Endothelial cell (in vitro differentiated cells): ENCODE data around the gene ARPC5. TPM values are rescaled to one million over a fixed set of nuclear protein-coding genes. Genes with fewer than 3 reads are reported as not detected.
A peak's percentile ranks its signal among the peaks of the same experiment; 100 is the strongest.

Source experiments
- DNase-seq: peaks from one replicate; pipeline ENCODE4 v3.0.0; 2021; ENCODE audit warnings: low spot score
- H3K27ac Mint-ChIP-seq: one replicate; pipeline ENCODE4 v1.8.0; 2021; ENCODE audit warnings: mixed read lengths, inconsistent platforms; ENCODE audit not compliant: unreplicated experiment
- H3K27me3 Mint-ChIP-seq: one replicate; pipeline ENCODE4 v1.8.0; 2021; ENCODE audit warnings: mild to moderate bottlenecking, moderate library complexity, mixed read lengths, inconsistent platforms; ENCODE audit not compliant: unreplicated experiment
- H3K36me3 Mint-ChIP-seq: one replicate; pipeline ENCODE4 v1.8.0; 2021; ENCODE audit warnings: mild to moderate bottlenecking, low read depth, mixed read lengths, inconsistent platforms; ENCODE audit not compliant: unreplicated experiment
- H3K4me1 Mint-ChIP-seq: one replicate; pipeline ENCODE4 v1.8.0; 2021; ENCODE audit warnings: mild to moderate bottlenecking, mixed read lengths, inconsistent platforms; ENCODE audit not compliant: unreplicated experiment
- H3K4me3 Mint-ChIP-seq: one replicate; pipeline ENCODE4 v1.8.0; 2021; ENCODE audit warnings: mild to moderate bottlenecking, mixed read lengths, inconsistent platforms; ENCODE audit not compliant: unreplicated experiment
- H3K9me3 Mint-ChIP-seq: one replicate; pipeline ENCODE4 v1.8.0; 2021; ENCODE audit warnings: mixed read lengths, inconsistent platforms; ENCODE audit not compliant: unreplicated experiment
- total RNA-seq: library from RNA; stranded (reverse); fragmentation: NEBNext Ultra II Directional; extraction: Animal tissue kit (Norgen Biotek cat#: 25700); gene quantifications from one replicate; pipeline ENCODE4 v1.2.1, GENCODE V29; 2021; ENCODE audit not compliant: unreplicated experiment
- TF ChIP-seq, protein P1 (sequence below): fragments of 200-600 bp; sonication (generic); IDR thresholded peaks from one replicate; pipeline ENCODE4 v1.5.0; 2021; ENCODE audit warnings: antibody characterized with exemption; ENCODE audit not compliant: unreplicated experiment

ARPC5 gene
- total RNA-seq, 1 donor from 2014 or later = 142 TPM

DNA sequence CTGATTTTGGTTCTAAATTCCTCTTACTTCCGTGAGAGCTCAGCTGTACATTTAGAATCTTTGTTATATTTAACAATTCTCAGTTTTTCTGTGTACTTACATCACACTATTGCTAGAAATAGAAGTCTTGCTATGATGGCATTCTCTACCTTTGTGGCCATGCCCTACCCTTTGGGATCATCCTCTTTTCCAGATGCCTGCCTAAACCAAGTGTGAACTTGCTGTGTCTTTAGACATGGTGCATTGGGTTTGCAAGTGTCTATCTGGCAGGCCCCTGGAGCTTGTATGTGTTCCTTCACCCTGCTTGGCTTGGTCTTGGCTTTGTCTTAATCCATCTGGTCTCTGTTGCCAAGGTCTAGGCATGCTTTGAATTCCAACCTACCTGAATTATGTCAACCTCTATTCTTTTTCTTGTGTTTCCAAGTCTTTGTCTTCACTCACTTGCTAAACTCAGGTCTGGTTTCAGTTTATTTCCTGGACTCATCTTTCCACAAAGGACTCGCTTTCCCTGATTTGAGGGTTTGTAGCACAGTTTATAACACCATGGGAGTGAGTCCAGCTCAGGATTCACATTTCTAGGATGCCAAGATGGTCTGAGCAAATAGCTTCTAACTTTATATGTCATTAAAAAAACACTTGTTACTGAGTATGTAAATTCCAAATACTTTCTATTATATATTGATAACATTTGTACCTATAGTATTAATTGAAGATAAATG lies 38.2 kb upstream of the ARPC5 start:
- Mint-ChIP-seq H3K9me3 (no peaks in the 10 kb centered on the region), H3K4me3 (no peak overlapping the region), H3K36me3 (peaks cover 9% of the 10 kb centered on the region), H3K4me1 (no peaks in the 10 kb centered on the region), H3K27ac (no peak overlapping the region), H3K27me3 (peaks cover 2% of the 10 kb centered on the region)
- TF ChIP-seq, protein P1, sequence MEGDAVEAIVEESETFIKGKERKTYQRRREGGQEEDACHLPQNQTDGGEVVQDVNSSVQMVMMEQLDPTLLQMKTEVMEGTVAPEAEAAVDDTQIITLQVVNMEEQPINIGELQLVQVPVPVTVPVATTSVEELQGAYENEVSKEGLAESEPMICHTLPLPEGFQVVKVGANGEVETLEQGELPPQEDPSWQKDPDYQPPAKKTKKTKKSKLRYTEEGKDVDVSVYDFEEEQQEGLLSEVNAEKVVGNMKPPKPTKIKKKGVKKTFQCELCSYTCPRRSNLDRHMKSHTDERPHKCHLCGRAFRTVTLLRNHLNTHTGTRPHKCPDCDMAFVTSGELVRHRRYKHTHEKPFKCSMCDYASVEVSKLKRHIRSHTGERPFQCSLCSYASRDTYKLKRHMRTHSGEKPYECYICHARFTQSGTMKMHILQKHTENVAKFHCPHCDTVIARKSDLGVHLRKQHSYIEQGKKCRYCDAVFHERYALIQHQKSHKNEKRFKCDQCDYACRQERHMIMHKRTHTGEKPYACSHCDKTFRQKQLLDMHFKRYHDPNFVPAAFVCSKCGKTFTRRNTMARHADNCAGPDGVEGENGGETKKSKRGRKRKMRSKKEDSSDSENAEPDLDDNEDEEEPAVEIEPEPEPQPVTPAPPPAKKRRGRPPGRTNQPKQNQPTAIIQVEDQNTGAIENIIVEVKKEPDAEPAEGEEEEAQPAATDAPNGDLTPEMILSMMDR = no peak
- DNase-seq = no peak

DNA sequence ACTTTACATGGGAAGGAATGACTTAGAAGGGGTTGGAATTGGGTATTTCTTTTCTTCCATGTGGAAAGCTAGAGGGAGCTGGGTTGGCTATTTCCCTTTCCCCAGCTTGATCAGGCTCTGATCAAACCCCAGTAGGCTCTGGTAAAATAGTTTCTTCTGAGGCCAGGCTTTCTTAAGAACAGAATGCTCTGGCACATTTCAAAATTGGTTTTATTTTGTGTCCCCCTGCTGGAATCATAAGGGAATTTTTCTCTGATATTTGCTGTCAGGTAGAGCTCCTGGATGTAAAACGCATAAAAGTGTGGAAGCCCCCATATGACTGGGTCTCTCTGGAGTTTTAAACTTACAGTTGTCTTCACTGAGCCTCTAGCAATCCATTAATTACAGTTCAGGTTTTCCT lies 34.6 kb upstream of the ARPC5 start:
- no peak overlapping the region for H3K4me3 Mint-ChIP-seq
- no peak overlapping the region for H3K27ac Mint-ChIP-seq
- no peaks in the 10 kb centered on the region for H3K27me3 Mint-ChIP-seq
- no peaks in the 10 kb centered on the region for H3K4me1 Mint-ChIP-seq
- TF ChIP-seq, protein P1 = peak; percentile 43
- H3K36me3 Mint-ChIP-seq = peaks cover 9% of the 10 kb centered on the region
- H3K9me3 Mint-ChIP-seq = no peaks in the 10 kb centered on the region
- no peak for DNase-seq

DNA sequence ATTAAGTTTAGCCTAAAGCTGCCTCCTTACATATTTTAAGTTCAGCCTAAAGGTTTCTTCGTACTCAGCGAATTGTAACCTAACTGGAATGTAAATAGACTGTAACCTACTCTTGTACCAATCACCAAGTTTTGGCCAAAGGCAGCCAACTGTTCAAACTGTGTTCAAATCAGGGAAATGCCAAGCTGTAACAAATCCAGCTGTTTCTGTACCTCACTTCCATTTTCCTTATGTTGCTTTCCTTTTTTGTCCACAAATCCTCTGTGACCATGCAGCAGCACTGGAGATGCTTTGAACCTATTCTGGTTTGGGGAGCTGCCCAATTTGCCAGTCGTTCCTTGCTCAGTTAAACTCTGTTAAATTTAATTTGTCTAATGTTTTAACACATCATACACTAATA lies 20.8 kb upstream of the ARPC5 start:
- peaks cover 29% of the 10 kb centered on the region for H3K4me1 Mint-ChIP-seq
- no peaks in the 10 kb centered on the region for H3K9me3 Mint-ChIP-seq
- H3K27me3 Mint-ChIP-seq = no peaks in the 10 kb centered on the region

DNA sequence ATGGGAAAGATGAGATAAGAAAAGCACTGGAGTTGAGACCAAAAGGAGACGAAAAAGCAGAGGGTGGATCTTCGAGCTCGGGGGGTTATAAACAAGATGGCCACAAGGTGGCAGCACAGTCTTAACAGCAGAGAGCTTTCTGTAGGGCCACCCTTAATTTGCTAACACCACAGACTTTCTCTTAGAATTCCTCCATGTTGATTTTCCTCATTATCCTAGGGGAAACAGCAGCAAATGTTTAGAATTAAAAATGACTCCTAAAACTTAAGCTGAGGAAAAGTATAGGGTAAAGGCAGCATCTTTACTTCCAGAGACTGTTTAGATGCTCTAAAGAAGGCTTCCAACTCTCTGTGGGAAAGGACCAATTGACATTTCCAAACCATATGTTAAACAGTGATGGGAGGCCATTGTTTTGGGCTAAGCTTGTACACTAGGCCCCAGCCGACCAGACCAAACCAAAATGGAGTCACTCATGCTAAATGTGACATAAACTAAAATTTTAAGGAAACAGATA lies 20.0 kb upstream of the ARPC5 start:
- Mint-ChIP-seq H3K4me3 (no peak overlapping the region), H3K9me3 (no peaks in the 10 kb centered on the region), H3K36me3 (no peaks in the 10 kb centered on the region), H3K27me3 (no peaks in the 10 kb centered on the region), H3K4me1 (peaks cover 32% of the 10 kb centered on the region), H3K27ac (peak overlapping the region; percentile 54)
- TF ChIP-seq, protein P1 = peak; percentile 89
- peak; percentile 83 for DNase-seq

More for the DNA sequence above, 20.8 kb upstream of the ARPC5 start:
- TF ChIP-seq, protein P1 = no peak
- Mint-ChIP-seq H3K4me3 (no peak overlapping the region), H3K36me3 (no peaks in the 10 kb centered on the region), H3K27ac (no peak overlapping the region)
- DNase-seq = no peak

DNA sequence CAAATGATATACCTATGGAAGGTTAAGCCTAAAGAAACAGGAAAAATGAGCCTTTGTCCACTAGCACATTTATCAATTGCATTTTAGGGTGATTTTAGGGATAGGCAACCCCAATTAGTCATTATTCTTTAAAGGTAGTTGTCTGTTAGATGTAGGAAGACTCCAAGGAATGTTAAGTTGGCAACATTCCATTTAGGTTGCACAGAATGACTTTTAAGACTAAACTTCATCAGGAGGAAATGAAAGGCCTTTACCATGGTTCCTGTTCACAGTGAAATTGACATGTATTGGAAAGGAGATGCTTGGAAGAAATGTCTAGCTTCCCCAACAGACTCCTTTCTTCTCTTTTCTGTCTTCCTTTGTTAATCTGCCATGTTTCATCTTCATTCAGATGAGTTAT lies 19.1 kb upstream of the ARPC5 start:
- TF ChIP-seq, protein P1 = no peak
- Mint-ChIP-seq H3K4me3 (no peak overlapping the region), H3K27me3 (no peaks in the 10 kb centered on the region), H3K36me3 (no peaks in the 10 kb centered on the region), H3K4me1 (peaks cover 32% of the 10 kb centered on the region), H3K27ac (no peak overlapping the region), H3K9me3 (no peaks in the 10 kb centered on the region)
- no peak for DNase-seq
